H9 (cell line): ENCODE results near the gene COL18A1. TPM values are rescaled to one million over a fixed set of nuclear protein-coding genes. Genes with fewer than 3 reads are reported as not detected.

Experiments
- DNase-seq: peaks from one replicate; pipeline ENCODE4 v3.0.0-alpha.2; 2017
- H2AFZ ChIP-seq: one replicate; pipeline ENCODE4 v1.6.1; 2013; ENCODE audit warnings: mild to moderate bottlenecking, low read length, control low read depth, moderate library complexity
- H2AK5ac ChIP-seq: 2 replicates; pipeline ENCODE4 v1.6.1; 2013; ENCODE audit warnings: low read length, control low read depth, mixed read lengths; ENCODE audit not compliant: insufficient read length
- H2BK120ac ChIP-seq: one replicate; pipeline ENCODE4 v1.6.1; 2013; ENCODE audit warnings: low read depth, mild to moderate bottlenecking, low read length, control low read depth, inconsistent platforms; ENCODE audit not compliant: poor library complexity, severe bottlenecking
- H2BK12ac ChIP-seq: 2 replicates; pipeline ENCODE4 v1.6.1; 2013; ENCODE audit warnings: low read length, control low read depth, mixed read lengths, low read depth; ENCODE audit not compliant: insufficient read length
- H2BK15ac ChIP-seq: 2 replicates; pipeline ENCODE4 v1.6.1; 2013; ENCODE audit warnings: low read depth, low read length, control low read depth
- H2BK20ac ChIP-seq: one replicate; pipeline ENCODE4 v1.6.1; 2013; ENCODE audit warnings: low read depth, mild to moderate bottlenecking, low read length, control low read depth, inconsistent platforms; ENCODE audit not compliant: poor library complexity, severe bottlenecking
- H2BK5ac ChIP-seq: 2 replicates; pipeline ENCODE4 v1.6.1; 2013; ENCODE audit warnings: low read length, control low read depth, mixed read lengths; ENCODE audit not compliant: insufficient read length
- H3K14ac ChIP-seq: 2 replicates; pipeline ENCODE4 v1.6.1; 2013; ENCODE audit warnings: low read length, control low read depth; ENCODE audit not compliant: insufficient read depth
- H3K18ac ChIP-seq: 2 replicates; pipeline ENCODE4 v1.6.1; 2013; ENCODE audit warnings: low read depth, mild to moderate bottlenecking, mixed read lengths, low read length, control low read depth; ENCODE audit not compliant: insufficient read length
- H3K23ac ChIP-seq: 2 replicates; pipeline ENCODE4 v1.6.1; 2013; ENCODE audit warnings: low read length, control low read depth, mixed read lengths, low read depth; ENCODE audit not compliant: insufficient read length
- H3K23me2 ChIP-seq: 2 replicates; pipeline ENCODE4 v1.6.1; 2013; ENCODE audit warnings: low read depth, mild to moderate bottlenecking, mixed read lengths, low read length, control low read depth; ENCODE audit not compliant: insufficient read length, poor library complexity, severe bottlenecking
- H3K27ac ChIP-seq: 2 replicates; pipeline ENCODE4 v1.5.1; 2013; ENCODE audit warnings: low read length, control low read depth, mixed read lengths, low read depth; ENCODE audit not compliant: insufficient read length
- H3K27me3 ChIP-seq: 2 replicates; pipeline ENCODE4 v1.6.1; 2013; ENCODE audit warnings: low read length, control low read depth, inconsistent platforms; ENCODE audit not compliant: insufficient read depth
- H3K4ac ChIP-seq: 2 replicates; pipeline ENCODE4 v1.6.1; 2013; ENCODE audit warnings: low read depth, mild to moderate bottlenecking, control low read depth, inconsistent platforms, low read length, moderate library complexity
- H3K4me1 ChIP-seq: 2 replicates; pipeline ENCODE4 v1.6.1; 2013; ENCODE audit warnings: low read length, control low read depth, inconsistent platforms; ENCODE audit not compliant: insufficient read depth
- H3K4me2 ChIP-seq: 2 replicates; pipeline ENCODE4 v1.6.1; 2013; ENCODE audit warnings: low read length, control low read depth, mixed read lengths; ENCODE audit not compliant: insufficient read length, insufficient read depth
- H3K56ac ChIP-seq: 2 replicates; pipeline ENCODE4 v1.6.1; 2013; ENCODE audit warnings: low read depth, mild to moderate bottlenecking, mixed read lengths, low read length, control low read depth; ENCODE audit not compliant: insufficient read length
- H3K79me1 ChIP-seq: 2 replicates; pipeline ENCODE4 v1.6.1; 2013; ENCODE audit warnings: low read depth, mild to moderate bottlenecking, moderate library complexity, low read length, control low read depth, inconsistent platforms; ENCODE audit not compliant: insufficient read depth, poor library complexity, severe bottlenecking
- H3K79me2 ChIP-seq: 2 replicates; pipeline ENCODE4 v1.6.1; 2013; ENCODE audit warnings: low read length, control low read depth, inconsistent platforms; ENCODE audit not compliant: insufficient read depth
- H3K9ac ChIP-seq: 2 replicates; pipeline ENCODE4 v1.6.1; 2013; ENCODE audit warnings: low read length, control low read depth, mixed read lengths; ENCODE audit not compliant: insufficient read length; ENCODE audit errors: extremely low read depth
- H3K9me3 ChIP-seq: one replicate; pipeline ENCODE4 v1.6.1; 2013; ENCODE audit warnings: low read depth, low read length, inconsistent platforms; ENCODE audit not compliant: control insufficient read depth
- H3T11ph ChIP-seq: one replicate; pipeline ENCODE4 v1.6.1; 2013; ENCODE audit warnings: mild to moderate bottlenecking, low read length, control low read depth, inconsistent platforms
- H4K20me1 ChIP-seq: one replicate; pipeline ENCODE4 v1.6.1; 2013; ENCODE audit not compliant: control insufficient read depth, insufficient read length, insufficient read depth
- H4K5ac ChIP-seq: 2 replicates; pipeline ENCODE4 v1.6.1; 2013; ENCODE audit warnings: low read depth, mild to moderate bottlenecking, mixed read lengths, low read length, control low read depth; ENCODE audit not compliant: insufficient read length
- H4K8ac ChIP-seq: replicated peaks from 2 replicates; pipeline ENCODE4 v1.6.1; 2013; ENCODE audit warnings: low read length, control low read depth, mixed read lengths, low read depth; ENCODE audit not compliant: insufficient read length
- H4K91ac ChIP-seq: 2 replicates; pipeline ENCODE4 v1.6.1; 2013; ENCODE audit warnings: low read depth, mild to moderate bottlenecking, moderate library complexity, mixed read lengths, low read length, control low read depth; ENCODE audit not compliant: insufficient read length
- H3K27ac Mint-ChIP-seq, 3 experiments: 2 replicates in 2 of 3; 3 replicates in 1 of 3; pipeline ENCODE4 v1.8.0; 2020 to 2021; ENCODE audit warnings: mixed read lengths in 3 of 3, mild to moderate bottlenecking in 1 of 3, moderate library complexity in 1 of 3
- H3K27me3 Mint-ChIP-seq: 2 replicates; pipeline ENCODE4 v1.8.0; 2021; ENCODE audit warnings: low read depth, mild to moderate bottlenecking, moderate library complexity, mixed read lengths
- H3K36me3 Mint-ChIP-seq, 3 experiments: 2 replicates in 2 of 3; 3 replicates in 1 of 3; pipeline ENCODE4 v1.8.0; 2020 to 2021; ENCODE audit warnings: low read depth in 3 of 3, mixed read lengths in 3 of 3; ENCODE audit not compliant: insufficient read depth in 1 of 3
- H3K4me1 Mint-ChIP-seq, 2 experiments: 2 replicates each; pipeline ENCODE4 v1.8.0; 2020; ENCODE audit warnings: mixed read lengths in 2 of 2
- H3K4me3 Mint-ChIP-seq, 2 experiments: 2 replicates in 1 of 2; 3 replicates in 1 of 2; pipeline ENCODE4 v1.8.0; 2020 to 2021; ENCODE audit warnings: mild to moderate bottlenecking in 2 of 2, mixed read lengths in 2 of 2, moderate library complexity in 1 of 2
- H3K9me3 Mint-ChIP-seq, 2 experiments: 2 replicates in 1 of 2; 3 replicates in 1 of 2; pipeline ENCODE4 v1.8.0; 2020; ENCODE audit warnings: mild to moderate bottlenecking in 2 of 2, mixed read lengths in 2 of 2, moderate library complexity in 1 of 2
- WGBS: extraction: QIAGEN DNeasy Blood & Tissue Kit; methylation state at CpG from one replicate; pipeline ENCODE4 v1.1.7; 2013; ENCODE audit warnings: missing lambda C conversion rate, low lambda C conversion rate, mixed read lengths; ENCODE audit not compliant: insufficient read length; ENCODE audit errors: extremely low coverage; 5-methylcytosine and 5-hydroxymethylcytosine counted together
- total RNA-seq: library from RNA; stranded (reverse); gene quantifications from 2 replicates; pipeline ENCODE4 v1.2.1, GENCODE V29; 2021
- TF ChIP-seq, protein P1 (sequence below): fragments of 200-600 bp; sonication (generic); conservative IDR thresholded peaks from 3 replicates; pipeline ENCODE4 v1.8.0; 2021; ENCODE audit warnings: antibody characterized with exemption, mild to moderate bottlenecking

The COL18A1 gene
- total RNA-seq, 1 experiment from 2014 or later: 232 TPM

DNA sequence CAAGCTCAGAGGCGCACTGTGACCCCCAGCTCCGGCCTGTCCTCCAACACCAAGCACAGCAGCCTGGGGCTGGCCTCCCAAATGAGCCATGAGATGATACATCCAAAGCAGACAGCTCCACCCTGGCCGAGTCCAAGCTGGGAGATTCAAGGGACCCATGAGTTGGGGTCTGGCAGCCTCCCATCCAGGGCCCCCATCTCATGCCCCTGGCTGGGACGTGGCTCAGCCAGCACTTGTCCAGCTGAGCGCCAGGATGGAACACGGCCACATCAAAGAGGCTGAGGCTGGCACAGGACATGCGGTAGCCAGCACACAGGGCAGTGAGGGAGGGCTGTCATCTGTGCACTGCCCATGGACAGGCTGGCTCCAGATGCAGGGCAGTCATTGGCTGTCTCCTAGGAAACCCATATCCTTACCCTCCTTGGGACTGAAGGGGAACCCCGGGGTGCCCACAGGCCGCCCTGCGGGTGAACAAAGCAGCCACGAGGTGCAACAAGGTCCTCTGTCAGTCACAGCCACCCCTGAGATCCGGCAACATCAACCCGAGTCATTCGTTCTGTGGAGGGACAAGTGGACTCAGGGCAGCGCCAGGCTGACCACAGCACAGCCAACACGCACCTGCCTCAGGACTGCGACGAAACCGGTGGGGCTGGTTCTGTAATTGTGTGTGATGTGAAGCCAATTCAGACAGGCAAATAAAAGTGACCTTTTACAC lies 108.2 kb downstream of the COL18A1 start:
- DNase-seq: no peak
- Histone ChIP-seq H3K27ac (no peak overlapping the region), H4K20me1 (no peaks in the 10 kb centered on the region), H3K79me1 (no peaks in the 10 kb centered on the region), H4K8ac (no peak overlapping the region), H4K91ac (no peak overlapping the region), H2BK12ac (no peak overlapping the region), H2AK5ac (no peak overlapping the region), H2BK20ac (no peak overlapping the region), H3K23ac (no peak overlapping the region), H3K27me3 (no peaks in the 10 kb centered on the region), H3K9me3 (no peaks in the 10 kb centered on the region), H3K4me2 (no peak overlapping the region), H3K9ac (no peak overlapping the region), H2BK5ac (no peak overlapping the region), H3K4me1 (no peaks in the 10 kb centered on the region), H2AFZ (no peak overlapping the region), H3T11ph (no peak overlapping the region), H3K23me2 (no peaks in the 10 kb centered on the region), H2BK120ac (no peak overlapping the region), H4K5ac (no peak overlapping the region), H3K18ac (no peak overlapping the region), H3K4ac (no peak overlapping the region), H3K14ac (no peak overlapping the region), H3K79me2 (no peaks in the 10 kb centered on the region), H3K56ac (no peak overlapping the region), H2BK15ac (no peak overlapping the region)
- WGBS: no CpG with 5 or more reads among the region's 19 CpGs
- Mint-ChIP-seq H3K9me3 (peaks cover 5% of the 10 kb centered on the region in 2 experiments), H3K36me3 (peaks cover 5 to 43% (median 41%) of the 10 kb centered on the region in 3 experiments), H3K4me3 (no peak overlapping the region), H3K27ac (0 out of 7 replicates have a peak overlapping the region, but pooled peaks of 1 of the 3 experiments have one; percentile 85), H3K27me3 (peaks cover 4% of the 10 kb centered on the region; the same call in 1 of the 2 replicates), H3K4me1 (peaks cover 0 to 4% of the 10 kb centered on the region in 2 experiments; a peak in 1 of 4 replicates)
- TF ChIP-seq, protein P1, sequence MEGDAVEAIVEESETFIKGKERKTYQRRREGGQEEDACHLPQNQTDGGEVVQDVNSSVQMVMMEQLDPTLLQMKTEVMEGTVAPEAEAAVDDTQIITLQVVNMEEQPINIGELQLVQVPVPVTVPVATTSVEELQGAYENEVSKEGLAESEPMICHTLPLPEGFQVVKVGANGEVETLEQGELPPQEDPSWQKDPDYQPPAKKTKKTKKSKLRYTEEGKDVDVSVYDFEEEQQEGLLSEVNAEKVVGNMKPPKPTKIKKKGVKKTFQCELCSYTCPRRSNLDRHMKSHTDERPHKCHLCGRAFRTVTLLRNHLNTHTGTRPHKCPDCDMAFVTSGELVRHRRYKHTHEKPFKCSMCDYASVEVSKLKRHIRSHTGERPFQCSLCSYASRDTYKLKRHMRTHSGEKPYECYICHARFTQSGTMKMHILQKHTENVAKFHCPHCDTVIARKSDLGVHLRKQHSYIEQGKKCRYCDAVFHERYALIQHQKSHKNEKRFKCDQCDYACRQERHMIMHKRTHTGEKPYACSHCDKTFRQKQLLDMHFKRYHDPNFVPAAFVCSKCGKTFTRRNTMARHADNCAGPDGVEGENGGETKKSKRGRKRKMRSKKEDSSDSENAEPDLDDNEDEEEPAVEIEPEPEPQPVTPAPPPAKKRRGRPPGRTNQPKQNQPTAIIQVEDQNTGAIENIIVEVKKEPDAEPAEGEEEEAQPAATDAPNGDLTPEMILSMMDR: no peak
